LHCN-M2 (cell line): ENCODE results near the gene EVA1A. TPM values are rescaled to one million over a fixed set of nuclear protein-coding genes. Genes with fewer than 3 reads are reported as not detected.

Source experiments
- DNase-seq: peaks from one replicate; pipeline ENCODE4 v3.0.0-alpha.2; 2012; ENCODE audit warnings: low read depth
- total RNA-seq: library from RNA; depleted of rRNA; stranded (reverse); fragments of >200 nt; gene quantifications from 2 replicates; pipeline ENCODE4 v1.2.3, GENCODE V29; 2014

The EVA1A gene
- total RNA-seq, 1 experiment from 2014 or later, result 21.4 TPM

GRCh38 chr2:75589391-75590105 is 28.8 kb upstream of the EVA1A start:
- no peak for DNase-seq

DNA sequence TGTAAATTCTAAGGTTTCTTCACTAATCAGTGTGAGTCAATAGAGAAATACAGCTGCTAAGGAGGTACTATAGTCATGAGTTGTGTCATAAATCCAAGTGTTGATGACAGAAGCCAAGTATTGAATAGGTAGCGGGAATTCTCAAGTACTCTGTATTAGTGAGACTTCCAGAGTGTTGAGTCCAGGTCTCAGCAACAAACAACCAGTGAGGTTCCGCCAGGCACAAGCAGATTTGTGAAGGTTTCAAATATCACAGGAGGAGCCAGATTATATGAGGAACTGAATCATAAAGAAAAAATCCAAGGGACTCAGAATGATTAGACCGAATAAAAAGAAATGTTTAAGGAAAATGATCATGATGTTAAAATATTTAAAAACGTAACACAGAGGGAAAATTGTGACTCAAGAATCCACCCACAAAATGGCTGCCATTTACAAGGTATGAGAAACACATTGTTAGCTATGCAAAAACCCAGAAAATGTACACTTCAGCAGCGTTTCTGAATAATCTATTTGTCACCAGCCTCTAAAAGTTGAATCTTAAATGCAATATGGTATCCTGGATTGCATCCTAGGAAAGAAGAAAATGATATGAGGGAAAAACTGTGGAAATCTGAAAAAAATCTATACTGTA is 27.3 kb upstream of the EVA1A start:
- peak; percentile 92 for DNase-seq

DNA sequence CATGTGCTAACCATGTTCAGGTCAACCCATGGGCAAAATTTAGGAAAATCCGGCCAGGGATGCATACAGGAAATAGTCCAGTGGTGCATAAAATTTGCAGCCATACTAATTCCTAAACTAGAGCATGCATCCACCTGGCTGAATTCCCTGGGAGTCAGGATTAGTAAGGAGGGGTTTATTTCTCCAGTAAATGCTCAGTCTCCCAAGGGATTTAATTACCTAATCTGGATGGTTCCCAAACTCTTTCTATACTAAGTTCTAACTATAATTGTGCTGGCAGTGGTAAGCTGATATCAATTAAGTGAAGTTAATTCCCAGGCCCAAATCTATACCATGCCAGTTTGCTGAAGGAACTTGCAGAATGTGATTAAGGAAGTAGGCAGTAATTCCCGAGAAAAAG is 26.2 kb upstream of the EVA1A start:
- no peak for DNase-seq

- DNase-seq, result no peak
Measured at GRCh38 chr2:75582840-75583239, 22.1 kb upstream of the EVA1A start.

- no peak for DNase-seq
Measured at GRCh38 chr2:75580606-75581005, 19.9 kb upstream of the EVA1A start.

GRCh38 chr2:75580156-75580555 is 19.4 kb upstream of the EVA1A start:
- DNase-seq, result no peak

GRCh38 chr2:75579186-75579585 is 18.4 kb upstream of the EVA1A start:
- no peak for DNase-seq

- DNase-seq, result no peak
Measured at GRCh38 chr2:75577280-75577679, 16.5 kb upstream of the EVA1A start.

DNA sequence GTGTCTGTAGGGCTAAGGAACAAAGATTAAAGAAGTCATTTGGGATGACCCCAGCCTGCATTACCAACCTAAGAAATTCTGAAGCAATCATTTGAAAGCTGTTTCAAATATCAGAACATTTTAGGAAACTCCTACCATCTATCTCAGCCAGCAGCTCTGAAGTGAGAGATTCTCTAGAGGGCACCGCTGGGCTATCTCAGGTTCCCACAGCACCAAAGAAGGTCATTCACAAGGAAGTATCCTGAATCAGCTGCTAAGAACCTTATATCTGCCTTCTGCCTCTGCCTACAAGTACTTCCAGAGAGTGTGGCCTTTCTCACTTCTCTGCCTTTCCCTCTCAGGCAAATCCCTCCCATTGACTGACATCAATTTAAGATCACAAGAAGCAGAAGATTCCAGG is 13.4 kb upstream of the EVA1A start:
- DNase-seq, result peak; percentile 32

DNA sequence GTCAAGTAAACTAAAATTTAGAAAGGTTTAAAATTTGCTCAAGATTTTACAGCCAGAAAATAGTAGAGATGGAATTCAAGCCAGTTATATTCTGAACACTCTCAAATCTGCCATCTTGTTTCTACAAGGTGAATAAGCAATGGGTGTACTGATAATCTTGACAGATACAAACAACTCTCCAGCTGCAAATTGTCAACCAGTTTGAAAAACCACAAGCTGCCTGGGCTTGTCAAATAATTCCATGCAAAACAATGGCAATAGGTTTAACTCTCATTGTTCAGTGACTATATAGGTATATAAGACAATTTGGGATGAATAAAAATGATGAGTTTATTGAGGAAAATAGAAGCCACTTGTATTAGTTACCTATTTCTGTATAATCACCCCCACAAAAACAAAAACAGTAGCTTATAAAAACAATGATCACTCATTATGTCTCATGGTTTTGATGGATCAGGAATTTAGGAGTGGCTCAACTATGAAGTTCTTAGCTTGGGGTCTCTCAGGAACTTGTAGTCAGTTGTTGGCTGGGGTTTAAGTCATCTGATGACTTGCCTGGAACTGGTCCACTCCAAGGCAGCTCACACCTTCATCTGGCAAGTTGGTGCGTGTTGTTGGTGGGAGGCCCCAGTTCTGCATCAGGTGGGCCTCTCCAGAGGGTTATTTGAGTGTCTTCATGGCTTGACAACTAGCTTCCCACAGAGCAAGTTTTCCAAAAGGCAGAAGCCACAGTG is 12.6 kb upstream of the EVA1A start:
- DNase-seq, result peak; percentile 19

DNA sequence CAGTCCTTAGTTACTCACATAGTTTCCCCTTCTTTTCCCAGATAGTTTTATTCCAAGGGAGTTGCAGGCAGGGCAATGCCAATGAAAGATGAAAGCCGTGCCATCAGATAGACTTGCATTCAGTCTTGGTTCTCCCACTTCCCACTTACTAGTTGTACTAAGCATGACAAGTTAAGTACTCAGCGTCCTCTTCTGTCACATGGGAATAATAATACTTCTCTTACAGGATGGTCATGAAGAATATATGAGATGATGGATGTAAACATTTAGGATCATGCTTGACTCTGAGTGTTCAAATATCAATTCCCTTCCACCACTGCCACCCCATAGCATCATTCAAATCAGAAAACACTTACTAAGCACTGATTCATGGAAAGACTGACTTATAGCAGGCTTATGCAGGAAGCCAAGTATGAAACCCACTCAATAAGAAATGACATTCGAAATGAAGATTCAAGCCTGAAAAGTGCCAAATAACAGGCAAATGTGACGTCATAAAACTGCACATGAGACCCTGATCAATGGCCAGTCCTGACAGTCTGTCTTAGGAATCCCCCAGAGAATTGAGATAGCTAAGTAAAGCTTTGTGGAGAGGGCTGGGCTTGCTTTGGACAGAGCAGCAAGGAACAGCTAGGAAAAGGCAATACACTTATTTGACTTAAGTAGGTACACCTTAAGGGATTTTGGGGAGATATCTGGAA is 11.1 kb upstream of the EVA1A start:
- no peak for DNase-seq

DNA sequence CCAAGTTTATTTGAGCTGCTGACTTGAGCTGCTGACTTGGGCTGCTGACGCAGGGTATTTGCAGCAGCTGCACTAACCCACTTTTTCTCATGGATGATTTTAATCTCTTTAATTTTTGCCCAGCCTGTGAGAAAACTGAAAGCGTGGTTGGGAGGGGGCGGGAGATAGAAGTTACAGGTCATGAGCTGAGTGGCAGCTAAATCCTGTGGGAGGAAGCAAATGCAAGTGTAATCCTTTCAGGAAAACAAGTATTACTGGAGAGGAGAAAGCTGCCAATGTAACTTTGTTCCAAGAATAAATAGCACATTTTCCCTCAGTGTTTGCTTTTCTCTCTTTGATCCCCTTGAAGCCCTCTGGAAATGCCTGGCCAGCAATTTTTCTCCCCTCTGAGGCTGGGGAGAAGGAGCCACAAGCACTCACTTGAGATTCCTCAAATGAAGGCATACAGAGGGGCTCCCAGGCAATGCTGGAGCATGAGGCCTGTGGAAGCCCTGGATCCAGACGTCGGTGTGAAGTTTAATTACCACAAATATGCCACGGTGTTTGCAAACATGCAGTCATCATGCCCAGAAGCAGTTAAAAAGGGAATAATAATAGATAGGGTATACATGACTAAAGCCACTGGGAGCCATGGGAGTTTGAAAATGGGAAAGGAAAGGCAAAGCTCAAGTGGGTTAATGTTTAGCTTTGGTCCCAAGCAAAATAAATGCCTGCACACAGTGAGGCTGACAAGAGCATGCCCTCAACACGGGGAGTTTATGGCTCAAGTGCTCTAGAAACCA is 10.4 kb upstream of the EVA1A start:
- DNase-seq, result peak; percentile 81

DNA sequence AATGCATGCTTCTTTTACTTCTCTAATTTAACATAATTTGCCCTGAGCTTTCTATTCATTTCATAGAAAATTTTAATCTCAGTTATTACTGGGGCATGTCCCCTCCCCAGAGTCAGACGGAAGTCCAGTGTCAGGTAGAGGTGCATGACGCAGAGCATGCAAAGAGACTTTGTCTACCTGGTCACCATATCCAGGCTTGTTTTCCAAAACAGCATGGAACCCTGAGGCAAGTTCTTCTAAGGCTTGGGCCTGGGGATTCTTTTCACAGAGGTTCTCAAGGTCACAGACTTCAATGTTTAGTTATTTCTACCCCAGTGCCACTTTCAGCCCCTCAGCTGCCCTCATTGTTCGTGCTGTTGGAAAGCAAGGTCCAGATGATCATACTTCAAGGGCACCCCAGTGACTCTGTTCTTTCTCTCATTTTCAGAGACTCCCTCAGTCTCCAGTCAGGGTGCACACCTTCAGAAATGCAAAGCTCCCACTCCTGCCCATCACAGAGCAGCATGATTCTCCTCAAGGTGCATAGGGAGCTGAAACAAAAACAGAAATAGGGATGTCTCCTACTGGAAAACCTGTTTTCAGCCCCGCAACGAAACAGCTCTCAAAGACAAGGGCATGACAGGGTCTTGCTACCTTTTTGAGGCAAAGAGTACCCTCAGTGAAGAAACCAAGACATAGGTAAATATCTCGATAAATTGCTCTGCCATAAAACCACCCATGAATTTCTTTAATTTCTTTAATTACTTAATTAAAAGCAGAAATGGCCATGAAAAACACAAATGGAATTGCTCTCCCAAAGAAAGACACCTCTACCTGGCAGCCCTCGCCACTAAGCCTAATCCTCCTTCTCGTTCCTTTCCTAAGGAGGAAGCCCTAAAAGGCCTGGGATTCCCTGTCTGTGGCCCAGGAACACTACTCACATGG is 9.5 kb upstream of the EVA1A start:
- DNase-seq, result no peak

DNA sequence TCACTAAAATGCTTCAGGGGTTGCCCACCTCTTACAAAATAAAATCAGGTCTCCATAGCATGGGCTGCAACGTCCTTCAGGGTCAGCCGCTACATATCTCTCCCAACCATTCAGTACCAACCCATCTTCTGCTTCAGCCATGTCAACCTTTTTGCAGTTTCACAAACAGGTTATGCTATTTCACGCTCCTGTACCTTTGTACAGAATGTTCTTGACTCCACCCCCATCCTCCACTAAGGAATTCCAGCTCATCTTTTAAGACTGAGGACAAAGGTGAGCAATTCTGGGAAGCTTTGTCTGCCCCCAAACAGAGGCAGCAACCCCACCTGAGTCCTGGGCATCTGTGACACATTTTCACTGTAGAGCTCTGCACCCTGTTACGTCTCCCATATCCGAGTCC is 8.8 kb upstream of the EVA1A start:
- DNase-seq, result no peak

GRCh38 chr2:75568174-75568573 is 7.4 kb upstream of the EVA1A start:
- no peak for DNase-seq

GRCh38 chr2:75565472-75566462 is 5.0 kb upstream of the EVA1A start:
- no peak for DNase-seq

DNA sequence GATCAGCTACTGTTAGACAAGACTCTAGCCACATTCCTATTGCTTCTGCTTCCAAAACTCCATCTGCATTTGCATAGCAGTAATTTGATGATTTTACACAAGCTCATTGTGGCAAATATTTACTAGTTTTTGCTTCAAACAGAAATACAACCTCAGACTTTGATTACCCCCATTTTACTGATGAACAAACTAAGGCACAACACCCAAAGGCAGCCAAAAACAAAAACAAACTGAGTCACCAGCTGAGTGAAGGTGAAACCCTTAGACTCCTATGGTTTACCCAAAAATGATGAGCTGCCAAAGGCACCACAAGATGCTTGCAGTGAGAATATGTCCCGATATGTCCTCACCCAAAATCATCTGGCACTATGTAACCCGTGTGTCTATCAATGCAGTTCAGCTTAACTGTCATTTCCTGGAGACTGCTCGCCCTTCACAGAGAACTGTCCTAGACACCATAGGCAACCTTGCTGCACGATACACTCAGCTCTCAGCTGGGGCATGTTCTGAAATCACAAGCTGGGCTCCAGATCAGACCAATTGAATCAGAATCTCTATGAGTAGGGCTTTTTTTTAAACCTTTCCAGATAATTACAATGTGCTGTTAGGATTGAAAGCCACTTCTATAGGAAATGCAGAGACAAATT is 4.1 kb upstream of the EVA1A start:
- no peak for DNase-seq

DNA sequence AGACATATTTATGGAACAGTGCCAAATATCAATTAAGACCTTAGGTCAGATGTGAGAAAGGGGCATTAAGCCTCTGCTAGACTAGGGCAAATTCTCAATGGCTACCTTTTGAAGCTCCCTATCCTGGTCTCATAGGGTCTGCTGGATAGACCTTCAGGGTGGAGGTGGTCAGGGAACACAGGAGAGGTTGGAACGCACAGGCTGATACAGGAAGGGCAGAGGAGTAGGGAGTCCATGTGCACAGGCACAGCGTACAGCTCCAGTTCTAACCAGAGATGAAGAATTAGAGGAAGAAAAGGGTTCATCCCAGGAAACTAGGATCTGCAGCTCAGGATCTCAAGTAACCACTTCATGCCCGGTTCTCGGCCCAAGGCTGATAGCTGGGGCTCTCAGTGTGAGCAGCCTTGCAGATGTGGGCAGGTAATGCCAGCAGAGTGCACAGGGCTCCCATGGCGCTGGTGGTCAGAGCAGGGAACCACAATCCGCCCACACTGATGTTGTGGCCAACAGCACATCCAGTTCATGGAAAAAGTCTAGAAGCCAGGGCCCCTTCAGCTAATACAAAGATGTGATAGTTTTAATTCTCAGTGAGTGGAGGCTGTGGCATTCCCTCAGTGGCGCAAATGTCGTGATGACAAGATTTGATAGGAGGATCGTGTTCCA is 3.4 kb upstream of the EVA1A start:
- no peak for DNase-seq
